Caki2 (cell line): ENCODE results near the gene FLNB. TPM values are rescaled to one million over a fixed set of nuclear protein-coding genes. Genes with fewer than 3 reads are reported as not detected.

Source experiments
- DNase-seq: peaks from one replicate; pipeline ENCODE4 v3.0.0-alpha.2; 2015; ENCODE audit warnings: low read depth
- in situ Hi-C: cut with HindIII; loops from 2 replicates; pipeline ENCODE4 v1.10.0; 2016; ENCODE audit warnings: low sequenced_read_pairs, low pct_unique_long_range_greater_than_20kb, mixed read lengths
- total RNA-seq: library from RNA; depleted of rRNA; stranded (reverse); fragments of >200 nt; shearing (Covaris generic); gene quantifications from 2 replicates; pipeline ENCODE4 v1.2.3, GENCODE V29; 2014; ENCODE audit warnings: low replicate concordance

Gene FLNB
- total RNA-seq, 1 experiment from 2014 or later: 197 TPM

DNA sequence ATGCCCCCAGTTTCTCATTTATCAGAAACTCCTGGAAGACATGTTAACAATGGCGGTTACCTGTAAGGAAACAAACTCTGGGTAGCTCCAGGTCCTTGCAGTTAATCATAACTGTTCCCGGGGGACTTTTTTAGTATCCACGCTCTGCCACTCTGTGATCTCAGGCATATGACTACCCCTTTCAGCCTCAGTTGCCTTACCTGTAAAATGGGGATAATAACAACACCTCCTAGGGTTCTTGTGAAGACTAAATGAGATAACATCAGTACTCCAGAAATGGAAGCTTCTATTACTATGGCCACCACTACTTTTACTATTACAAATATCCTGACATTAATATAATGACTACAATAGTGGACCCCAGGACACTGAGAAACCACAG is 7.1 kb upstream of the FLNB start:
- DNase-seq: no peak
- in situ Hi-C loops: loop anchor here (25.0 kb wide), 1 partner anchor 161 kb away; no protein-coding TSS in a partner anchor

DNA sequence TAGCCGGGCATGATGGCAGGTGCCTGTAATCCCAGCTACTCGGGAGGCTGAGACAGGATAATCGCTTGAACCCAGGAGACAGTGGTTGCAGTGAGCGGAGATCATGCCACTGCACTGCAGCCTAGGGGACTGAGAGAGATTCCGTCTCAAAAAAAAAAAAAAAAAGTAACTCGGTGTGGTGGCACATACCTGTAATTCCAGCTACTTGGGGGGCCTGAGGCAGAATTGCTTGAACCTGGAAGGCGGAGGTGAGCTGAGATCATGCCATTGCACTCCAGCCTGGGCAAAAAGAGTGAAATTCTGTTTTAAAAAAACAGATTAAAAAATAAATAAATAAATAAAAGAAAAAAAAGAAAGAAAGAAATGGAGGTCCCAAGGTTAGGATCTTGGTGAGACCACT is 6.2 kb upstream of the FLNB start:
- in situ Hi-C loops: loop anchor here (25.0 kb wide), 1 partner anchor 160 kb away; no protein-coding TSS in a partner anchor
- no peak for DNase-seq

DNA sequence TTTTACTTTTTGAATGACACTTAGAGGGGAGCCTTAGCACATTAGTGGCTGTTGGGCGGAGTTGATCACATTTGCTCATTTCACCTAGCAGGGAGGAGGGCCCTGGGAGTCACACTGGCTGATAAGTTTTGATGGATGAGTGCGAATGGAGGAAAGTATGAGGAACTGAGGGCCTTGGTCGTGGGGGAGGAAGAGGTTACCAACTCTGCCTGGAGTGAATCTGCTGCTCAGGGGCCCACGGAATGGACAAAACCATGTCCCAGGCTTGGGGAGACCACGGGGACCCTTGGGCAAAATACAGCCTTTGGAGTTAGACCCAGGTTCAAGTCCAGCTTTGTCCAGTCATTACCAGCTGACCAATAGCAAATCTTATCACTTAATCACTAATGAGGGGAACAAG is 5.1 kb upstream of the FLNB start:
- no peak for DNase-seq
- in situ Hi-C loops: loop anchor here (25.0 kb wide), 1 partner anchor 159 kb away; no protein-coding TSS in a partner anchor

DNA sequence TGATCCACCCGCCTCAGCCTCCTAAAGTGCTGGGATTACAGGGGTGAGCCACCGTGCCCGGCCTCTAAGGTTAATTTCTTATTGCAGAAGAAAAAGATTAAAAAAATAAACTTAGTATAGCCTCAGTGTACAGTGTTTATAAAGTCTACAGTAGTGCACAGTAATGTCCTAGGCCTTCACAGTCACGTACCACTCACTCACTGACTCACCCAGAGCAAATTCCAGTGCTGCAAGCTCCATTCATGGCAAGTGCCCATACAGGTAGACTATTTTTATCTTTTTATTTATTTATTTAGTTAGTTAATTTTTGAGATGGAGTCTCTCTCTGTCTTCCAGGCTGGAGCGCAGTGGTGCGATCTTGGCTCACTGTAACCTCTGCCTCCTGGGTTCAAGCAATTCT is 3.2 kb upstream of the FLNB start:
- in situ Hi-C loops: loop anchor here (25.0 kb wide), 1 partner anchor 157 kb away; no protein-coding TSS in a partner anchor
- peak; percentile 49 for DNase-seq

DNA sequence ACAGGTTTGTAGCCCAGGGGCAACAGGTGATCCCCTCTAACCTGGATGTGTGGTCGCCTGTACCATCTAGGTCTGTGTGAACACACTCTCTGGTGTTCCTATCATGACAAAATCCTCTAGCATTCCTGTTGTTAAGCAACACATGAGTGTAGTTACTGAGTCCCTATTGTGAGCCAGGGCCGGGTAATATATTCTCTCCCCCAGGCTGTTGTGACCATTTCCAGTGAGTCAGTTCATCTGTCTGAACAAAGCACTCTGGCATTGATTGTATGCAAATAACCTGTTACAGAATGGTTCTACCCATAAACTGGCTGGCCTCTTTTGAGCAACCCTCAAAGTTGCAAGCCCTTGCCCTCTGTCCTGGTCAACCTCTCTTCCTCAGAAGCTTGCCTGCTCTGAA is 2.6 kb upstream of the FLNB start:
- in situ Hi-C loops: loop anchor here (25.0 kb wide), 1 partner anchor 157 kb away; no protein-coding TSS in a partner anchor
- DNase-seq: peak; percentile 47

DNA sequence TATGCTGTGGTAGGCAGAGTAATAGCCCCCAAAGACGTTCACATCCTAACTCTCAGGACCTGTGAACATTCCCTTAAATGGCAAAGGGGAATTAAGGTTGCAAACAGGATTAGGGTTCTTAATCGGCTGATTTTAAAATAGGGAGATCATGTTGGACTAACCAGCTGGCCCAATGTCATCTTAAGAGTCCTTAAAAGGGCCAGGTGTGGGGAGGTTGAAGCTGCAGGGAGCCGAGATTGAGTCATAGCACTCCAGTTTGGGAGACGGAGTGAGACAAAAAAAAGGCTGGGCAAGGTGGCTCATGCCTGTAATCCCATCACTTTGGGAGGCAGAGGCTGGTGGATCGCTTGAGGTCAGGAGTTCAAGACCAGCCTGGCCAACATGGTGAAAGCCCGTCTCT is 1.6 kb upstream of the FLNB start:
- in situ Hi-C loops: loop anchor here (25.0 kb wide), 1 partner anchor 156 kb away; no protein-coding TSS in a partner anchor
- DNase-seq: no peak

DNA sequence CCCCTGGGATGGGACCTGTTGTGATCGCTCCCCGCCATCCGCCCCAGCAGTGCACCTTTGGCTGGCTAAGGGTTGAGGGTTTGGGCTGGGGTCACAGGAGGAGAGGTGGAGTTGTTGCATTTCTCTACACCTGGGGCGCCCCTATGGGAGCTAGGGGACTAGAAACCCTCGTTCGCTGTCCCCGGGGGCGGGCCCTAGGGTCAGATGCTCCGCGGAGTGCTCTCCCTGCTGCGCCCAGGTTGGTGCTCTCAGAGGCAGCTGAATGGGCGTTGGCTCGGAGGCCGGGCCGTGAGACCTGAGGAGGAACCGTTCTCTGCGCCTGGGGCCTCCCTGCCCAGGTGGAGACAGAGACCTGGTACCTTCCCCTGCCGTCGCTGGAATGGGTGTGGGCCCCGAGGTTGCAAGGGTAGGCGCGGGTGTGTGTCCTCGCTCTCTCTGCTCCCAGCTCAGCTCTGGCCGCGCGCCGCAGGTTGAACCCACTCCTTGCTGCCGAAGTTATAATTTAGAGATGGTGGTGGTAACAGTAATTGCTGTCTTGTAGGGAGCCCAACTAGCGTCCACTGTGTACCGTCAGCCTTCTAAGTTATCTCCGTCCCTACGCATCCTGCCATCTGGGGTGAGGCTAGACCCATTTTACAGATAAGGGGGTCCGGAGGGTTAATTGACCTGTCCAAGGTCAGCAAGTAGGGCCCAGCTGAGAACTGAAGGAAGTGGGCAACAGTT is 965 bp downstream of the FLNB start:
- no peak for DNase-seq
- in situ Hi-C loops: loop anchor here (25.0 kb wide), 1 partner anchor 153 kb away; no protein-coding TSS in a partner anchor

DNA sequence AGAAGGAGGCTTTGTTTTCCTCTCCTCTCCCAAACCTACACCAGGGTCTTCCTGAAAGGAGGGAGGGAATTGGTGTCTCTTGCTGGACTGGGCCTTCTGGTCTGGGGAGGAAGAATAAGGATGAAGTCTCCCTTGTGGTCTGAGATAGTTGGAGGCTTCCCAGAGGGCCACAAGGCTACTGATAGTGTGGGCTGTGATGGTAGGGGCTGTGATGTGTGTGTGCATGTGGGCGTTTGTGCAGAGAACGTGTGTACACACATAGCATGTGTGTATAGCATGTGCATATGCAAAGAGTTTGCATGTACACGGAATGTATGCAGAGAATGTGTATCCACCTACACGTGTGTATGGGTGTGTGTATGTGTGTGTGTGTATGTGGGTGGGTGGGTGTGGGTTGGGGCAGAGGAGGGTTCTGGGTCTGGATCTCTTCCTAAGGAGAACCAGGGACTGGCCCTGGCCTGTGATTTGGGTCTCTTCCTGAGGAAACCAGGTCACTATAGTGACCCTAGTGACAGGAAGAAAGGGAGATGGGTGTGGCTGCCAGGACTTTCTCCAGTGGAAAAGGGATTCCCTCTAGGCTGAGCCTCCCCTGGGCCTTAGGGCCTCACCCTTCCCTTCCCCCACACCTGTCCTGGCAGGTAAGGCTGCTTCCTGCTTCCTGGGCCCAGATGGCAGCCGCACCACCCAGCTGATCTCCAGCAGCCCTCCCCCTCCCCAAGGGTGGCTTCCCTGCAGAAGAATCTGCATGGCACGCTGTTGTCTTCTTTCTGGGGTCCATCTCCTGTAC is 1.7 kb downstream of the FLNB start:
- no peak for DNase-seq
- in situ Hi-C loops: loop anchor here (25.0 kb wide), 1 partner anchor 152 kb away; no protein-coding TSS in a partner anchor

DNA sequence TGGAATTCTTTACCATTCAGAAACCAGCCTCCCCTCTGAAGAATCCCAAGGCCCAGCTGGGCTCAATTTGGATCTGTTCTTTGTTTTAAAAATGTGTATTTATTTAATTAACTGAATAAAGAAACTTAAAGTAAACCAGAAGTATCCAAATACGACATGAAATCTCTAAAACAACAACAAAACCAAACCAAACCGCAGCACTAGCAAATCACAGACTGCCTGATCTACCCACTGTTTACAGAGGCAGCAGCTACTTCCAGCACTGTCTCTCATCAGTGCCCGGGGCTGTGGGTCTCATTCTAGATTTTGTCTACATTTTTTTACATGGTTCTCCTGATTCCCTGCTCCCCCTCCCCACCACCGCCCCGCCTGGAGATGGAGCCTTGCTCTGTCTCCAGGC is 2.3 kb downstream of the FLNB start:
- in situ Hi-C loops: loop anchor here (25.0 kb wide), 1 partner anchor 152 kb away; no protein-coding TSS in a partner anchor
- no peak for DNase-seq

DNA sequence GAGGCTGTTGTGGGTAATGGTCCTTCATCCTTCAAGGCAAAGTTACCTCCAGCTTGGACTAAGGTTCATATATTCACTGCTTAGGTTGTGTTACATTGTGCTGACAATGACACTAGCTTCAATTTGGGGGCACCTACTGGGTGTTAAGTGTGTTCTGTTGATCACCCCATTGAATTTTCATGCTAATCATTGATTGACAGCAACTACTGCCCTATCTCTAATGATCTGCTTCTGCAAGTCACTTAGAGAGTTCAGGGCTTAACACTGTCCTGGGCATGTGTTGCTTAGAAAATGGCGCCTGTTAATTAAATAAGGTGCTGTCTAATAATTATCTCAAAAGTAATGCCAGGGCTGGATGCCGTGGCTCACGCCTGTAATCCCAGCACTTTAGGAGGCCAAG is 3.4 kb downstream of the FLNB start:
- in situ Hi-C loops: loop anchor here (25.0 kb wide), 1 partner anchor 151 kb away; no protein-coding TSS in a partner anchor

DNA sequence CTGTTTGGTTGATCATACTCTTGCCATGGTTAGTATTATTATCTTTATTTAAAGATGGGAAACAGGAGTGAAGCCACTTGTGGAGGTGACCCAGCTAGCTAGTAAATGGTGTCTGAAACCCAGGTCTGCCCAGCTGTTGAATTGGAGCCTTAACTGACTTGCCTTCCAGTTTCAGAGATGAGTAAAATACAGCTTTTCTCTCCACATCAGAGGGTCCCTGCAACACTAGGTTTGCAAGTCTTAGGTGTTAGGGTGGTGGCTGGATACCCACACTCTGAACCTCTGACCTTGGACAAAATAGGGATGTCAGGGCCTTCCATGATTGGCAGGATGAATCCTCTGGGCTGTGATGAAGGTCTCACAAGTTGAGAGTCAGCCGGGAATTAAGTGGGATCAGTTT is 4.1 kb downstream of the FLNB start:
- no peak for DNase-seq
- in situ Hi-C loops: loop anchor here (25.0 kb wide), 1 partner anchor 150 kb away; no protein-coding TSS in a partner anchor

More for the DNA sequence above, 3.4 kb downstream of the FLNB start:
- DNase-seq: no peak

DNA sequence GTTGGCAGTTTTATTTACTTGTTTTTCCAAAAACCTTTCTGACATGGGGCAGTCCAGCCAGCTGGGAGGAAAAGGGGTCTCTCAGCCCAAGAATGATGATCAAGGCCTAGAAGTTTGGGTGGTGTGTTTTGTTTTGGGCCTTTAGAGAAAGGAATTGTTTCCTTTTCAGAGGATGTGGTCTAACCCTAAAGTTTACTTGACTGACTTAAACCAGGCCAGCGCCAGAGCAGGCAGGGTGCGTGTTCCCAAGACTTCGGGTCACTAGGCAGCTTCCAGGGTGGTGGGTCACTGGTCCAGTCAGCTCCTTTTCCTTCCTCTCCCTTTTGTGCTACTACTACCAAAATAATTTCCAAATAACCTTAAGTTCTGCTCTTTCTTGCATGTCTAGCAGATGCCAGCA is 4.9 kb downstream of the FLNB start:
- in situ Hi-C loops: loop anchor here (25.0 kb wide), 1 partner anchor 149 kb away; no protein-coding TSS in a partner anchor
- DNase-seq: no peak

DNA sequence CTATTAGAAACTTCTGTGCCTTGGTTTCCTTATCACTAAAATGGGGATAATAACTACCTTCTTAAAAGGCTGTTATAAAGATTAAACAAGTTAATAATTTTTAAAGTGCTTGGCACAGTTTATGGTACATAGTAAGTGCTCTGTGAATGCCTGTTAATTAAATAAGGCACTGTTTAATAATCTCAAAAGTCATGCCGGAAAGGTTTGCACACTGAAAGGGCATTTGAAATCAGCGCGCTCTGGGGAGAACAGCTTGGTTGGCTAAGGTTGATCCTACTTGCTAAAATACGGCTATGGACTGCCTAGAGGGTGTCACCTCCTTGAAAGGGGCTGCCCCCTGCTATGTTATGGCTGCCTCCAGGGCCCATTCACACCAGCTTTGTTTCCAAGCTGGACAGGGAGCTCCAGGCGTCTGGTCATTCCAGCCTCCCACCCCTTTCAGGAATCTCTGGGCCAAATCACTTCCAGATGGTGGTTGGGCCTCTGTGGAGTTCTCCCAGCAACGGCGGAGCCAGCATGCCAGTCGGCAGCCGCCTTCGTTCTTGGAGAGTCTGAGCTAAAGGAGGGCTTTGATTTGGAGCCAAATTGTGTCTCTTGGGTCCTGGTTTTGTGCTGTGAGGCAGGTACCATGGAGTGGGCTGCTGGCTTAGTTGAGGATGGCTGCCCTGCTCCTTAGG is 5.9 kb downstream of the FLNB start:
- DNase-seq: no peak
- in situ Hi-C loops: loop anchor here (25.0 kb wide), 1 partner anchor 148 kb away; no protein-coding TSS in a partner anchor

DNA sequence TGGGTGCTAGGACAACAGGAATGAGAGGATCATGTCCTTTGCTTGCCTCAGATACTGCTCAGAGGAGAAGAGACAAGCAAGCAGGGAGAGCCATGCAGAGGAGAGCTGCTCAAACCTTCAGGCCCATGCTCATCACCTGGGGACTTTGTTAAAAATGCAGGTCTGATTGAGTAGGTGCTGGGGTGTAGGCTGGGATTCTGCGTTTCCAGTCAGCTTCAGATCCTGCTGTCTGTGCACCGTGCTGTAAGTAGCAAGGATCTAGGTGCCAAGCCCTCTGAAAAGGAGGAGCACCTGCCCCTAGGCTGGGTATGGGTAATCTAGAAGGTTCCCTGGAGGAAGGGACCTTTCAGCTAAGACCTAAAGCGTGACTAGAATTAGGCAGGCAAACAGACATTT is 7.3 kb downstream of the FLNB start:
- no peak for DNase-seq
- in situ Hi-C loops: loop anchor here (25.0 kb wide), 1 partner anchor 147 kb away; no protein-coding TSS in a partner anchor

DNA sequence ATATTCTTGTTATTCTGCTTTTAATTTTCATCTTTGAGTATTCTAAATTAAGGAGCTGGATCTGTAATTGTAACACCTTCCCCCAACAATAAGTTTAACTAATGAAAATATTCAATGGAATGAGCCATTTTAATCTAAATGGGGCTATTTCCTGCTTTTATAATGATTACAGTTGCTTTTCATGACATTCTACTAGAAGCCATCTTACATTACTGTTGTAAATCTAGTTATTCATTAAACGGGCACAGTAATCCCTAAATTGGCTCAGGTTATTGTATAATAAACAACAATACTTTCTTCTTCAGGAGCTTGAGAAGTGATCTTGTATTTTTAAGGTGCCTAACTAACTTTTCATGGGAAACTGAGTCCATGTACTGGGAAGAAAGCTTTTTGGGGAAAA is 8.5 kb downstream of the FLNB start:
- DNase-seq: no peak
- in situ Hi-C loops: loop anchor here (25.0 kb wide), 1 partner anchor 146 kb away; no protein-coding TSS in a partner anchor

DNA sequence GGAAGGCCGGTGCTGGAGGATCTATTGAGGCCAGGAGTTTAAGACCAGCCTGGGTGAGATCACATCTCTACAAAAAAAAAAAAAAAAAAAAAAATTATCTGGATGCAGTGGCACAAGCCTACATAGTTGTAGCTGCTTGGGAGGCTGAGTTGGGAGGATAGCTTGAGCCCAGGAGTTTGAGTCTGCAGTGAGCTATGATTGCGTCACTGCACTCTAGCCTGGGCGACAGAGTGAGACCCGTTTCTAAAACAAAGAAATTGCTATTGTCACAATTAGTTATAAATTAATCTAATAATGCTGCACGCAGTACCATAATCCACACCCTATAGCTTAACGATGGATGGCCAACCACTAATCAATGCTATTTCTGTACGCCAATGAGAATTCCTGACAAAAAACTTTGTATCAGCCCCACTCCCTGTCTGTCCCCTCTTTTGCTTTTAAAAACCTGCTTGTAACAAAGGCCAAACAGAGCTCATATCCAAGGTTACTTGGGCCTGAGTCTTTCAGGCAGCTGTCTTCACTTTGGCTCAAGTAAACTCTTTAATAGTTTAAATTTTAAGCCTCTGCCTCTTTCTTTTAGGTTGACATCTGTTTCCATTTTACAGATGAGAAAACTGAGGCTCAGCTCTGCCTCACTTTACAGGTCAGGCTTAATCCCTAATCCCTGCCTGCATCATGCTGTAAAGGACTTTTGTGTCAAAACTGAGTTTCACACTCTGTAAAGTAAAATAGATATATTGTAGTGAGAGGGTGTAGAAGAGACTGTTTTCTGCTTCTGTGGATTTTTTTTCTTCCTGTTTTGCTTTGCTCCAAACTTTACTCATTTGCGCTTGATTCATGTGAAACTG is 10.9 kb downstream of the FLNB start:
- DNase-seq: no peak
- in situ Hi-C loops: loop anchor here (25.0 kb wide), 1 partner anchor 143 kb away; no protein-coding TSS in a partner anchor

DNA sequence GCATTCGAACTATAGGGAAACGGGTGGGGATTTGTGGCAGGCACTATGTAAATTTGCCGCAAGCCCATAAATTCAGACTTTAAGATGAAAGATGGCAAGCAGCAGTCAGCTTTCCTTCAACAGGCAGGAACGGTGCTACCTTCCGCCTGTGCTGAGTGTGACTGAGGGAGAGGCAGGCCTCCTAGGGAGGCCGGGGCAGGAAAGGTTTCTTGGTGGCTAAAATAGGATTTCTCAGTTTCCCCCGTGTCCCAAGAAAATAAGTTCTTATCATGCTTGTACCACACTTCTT is 12.5 kb downstream of the FLNB start:
- DNase-seq: no peak
- in situ Hi-C loops: loop anchor here (25.0 kb wide), 1 partner anchor 142 kb away; no protein-coding TSS in a partner anchor
